Gastroesophageal sphincter (tissue), 4 donors: ENCODE data around the gene DDAH2. TPM values are rescaled to one million over a fixed set of nuclear protein-coding genes. Genes with fewer than 3 reads are reported as not detected.

Experiments
- ATAC-seq: fragments of 150-250 bp; one replicate; pipeline ENCODE4 v1.9.1; 2016; ENCODE audit warnings: mild to moderate bottlenecking, moderate library complexity
- H3K27ac ChIP-seq, 4 donors: fragments of 200-600 bp; sonication (generic) in 3 of 4; 1 replicate in 3 of 4; 2 replicates in 1 of 4; pipeline ENCODE4 v1.5.1; 2016 to 2019
- H3K27me3 ChIP-seq: fragments of 200-600 bp; sonication (generic); one replicate; pipeline ENCODE4 v1.5.1; 2019
- H3K36me3 ChIP-seq, 2 donors: fragments of 200-600 bp; sonication (generic); one replicate each; pipeline ENCODE4 v1.5.1; 2019; ENCODE audit warnings: control low read depth in 1 of 2
- H3K4me1 ChIP-seq, 3 donors: fragments of 200-600 bp; sonication (generic); 1 replicate in 2 of 3; 2 replicates in 1 of 3; pipeline ENCODE4 v1.5.1; 2016 to 2019; ENCODE audit warnings: control low read depth in 2 of 3
- H3K4me3 ChIP-seq, 2 donors: fragments of 200-600 bp; sonication (generic); one replicate each; pipeline ENCODE4 v1.5.1; 2019; ENCODE audit warnings: mild to moderate bottlenecking in 1 of 2, moderate library complexity in 1 of 2
- H3K9me3 ChIP-seq, 3 donors: fragments of 200-600 bp; sonication (generic); one replicate each; pipeline ENCODE4 v1.5.1; 2017 to 2019; ENCODE audit warnings: control low read depth in 2 of 3
- EP300 ChIP-seq: sonication (generic); formaldehyde crosslinking; IDR thresholded peaks from one replicate; pipeline ENCODE4 v1.6.1; 2017; ENCODE audit warnings: antibody characterized with exemption, mild to moderate bottlenecking
- POLR2A ChIP-seq, 2 donors: fragments of 450-650 bp; IDR thresholded peaks; one replicate each; pipeline ENCODE4 v1.6.1; 2017; ENCODE audit warnings: antibody characterized with exemption in 2 of 2, mild to moderate bottlenecking in 2 of 2, moderate library complexity in 1 of 2
- POLR2AphosphoS5 ChIP-seq: sonication (generic); formaldehyde crosslinking; IDR thresholded peaks from one replicate; pipeline ENCODE4 v1.6.1; 2017; ENCODE audit warnings: antibody characterized with exemption
- WGBS, 2 donors: methylation state at CpG; one replicate each; pipeline ENCODE4 v1.1.5; 2018; ENCODE audit warnings: low coverage in 1 of 2; 5-methylcytosine and 5-hydroxymethylcytosine counted together
- total RNA-seq, 4 donors: library from RNA; depleted of rRNA; stranded (reverse); fragments of >200 nt; gene quantifications; one replicate each; pipeline ENCODE4 v1.1.0, GENCODE V29; 2016
- TF ChIP-seq, protein P1 (sequence below), 4 experiments: fragments of 200-600 bp in 2 of 4; fragments of 450-650 bp in 2 of 4; sonication (generic) in 1 of 4; IDR thresholded peaks; one replicate each; pipeline ENCODE4 v1.5.1; 2017 to 2019; ENCODE audit warnings: antibody characterized with exemption in 4 of 4, mild to moderate bottlenecking in 2 of 4, moderate library complexity in 2 of 4

DDAH2 gene
- total RNA-seq, 4 donors from 2014 or later = 75.6 to 127 (median 99.0) TPM

- Histone ChIP-seq H3K9me3 (no peaks in the 10 kb centered on the region), H3K4me3 (no peak overlapping the region), H3K27ac (no peak overlapping the region), H3K4me1 (peaks cover 0 to 9% (median 3%) of the 10 kb centered on the region in 3 donors), H3K36me3 (no peaks in the 10 kb centered on the region), H3K27me3 (no peaks in the 10 kb centered on the region)
- TF ChIP-seq POLR2AphosphoS5 (no peak), EP300 (no peak), POLR2A (IDR thresholded peaks at IDR 0.05) (no peak)
- TF ChIP-seq, protein P1, sequence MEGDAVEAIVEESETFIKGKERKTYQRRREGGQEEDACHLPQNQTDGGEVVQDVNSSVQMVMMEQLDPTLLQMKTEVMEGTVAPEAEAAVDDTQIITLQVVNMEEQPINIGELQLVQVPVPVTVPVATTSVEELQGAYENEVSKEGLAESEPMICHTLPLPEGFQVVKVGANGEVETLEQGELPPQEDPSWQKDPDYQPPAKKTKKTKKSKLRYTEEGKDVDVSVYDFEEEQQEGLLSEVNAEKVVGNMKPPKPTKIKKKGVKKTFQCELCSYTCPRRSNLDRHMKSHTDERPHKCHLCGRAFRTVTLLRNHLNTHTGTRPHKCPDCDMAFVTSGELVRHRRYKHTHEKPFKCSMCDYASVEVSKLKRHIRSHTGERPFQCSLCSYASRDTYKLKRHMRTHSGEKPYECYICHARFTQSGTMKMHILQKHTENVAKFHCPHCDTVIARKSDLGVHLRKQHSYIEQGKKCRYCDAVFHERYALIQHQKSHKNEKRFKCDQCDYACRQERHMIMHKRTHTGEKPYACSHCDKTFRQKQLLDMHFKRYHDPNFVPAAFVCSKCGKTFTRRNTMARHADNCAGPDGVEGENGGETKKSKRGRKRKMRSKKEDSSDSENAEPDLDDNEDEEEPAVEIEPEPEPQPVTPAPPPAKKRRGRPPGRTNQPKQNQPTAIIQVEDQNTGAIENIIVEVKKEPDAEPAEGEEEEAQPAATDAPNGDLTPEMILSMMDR (IDR thresholded peaks at IDR 0.05) = no peak
- WGBS, 2 donors = 100% methylated on average over 2 of the region's 2 CpGs
- ATAC-seq = no peak
Observed at GRCh38 chr6:31770860-31771259, 41.8 kb upstream of the DDAH2 start.

DNA sequence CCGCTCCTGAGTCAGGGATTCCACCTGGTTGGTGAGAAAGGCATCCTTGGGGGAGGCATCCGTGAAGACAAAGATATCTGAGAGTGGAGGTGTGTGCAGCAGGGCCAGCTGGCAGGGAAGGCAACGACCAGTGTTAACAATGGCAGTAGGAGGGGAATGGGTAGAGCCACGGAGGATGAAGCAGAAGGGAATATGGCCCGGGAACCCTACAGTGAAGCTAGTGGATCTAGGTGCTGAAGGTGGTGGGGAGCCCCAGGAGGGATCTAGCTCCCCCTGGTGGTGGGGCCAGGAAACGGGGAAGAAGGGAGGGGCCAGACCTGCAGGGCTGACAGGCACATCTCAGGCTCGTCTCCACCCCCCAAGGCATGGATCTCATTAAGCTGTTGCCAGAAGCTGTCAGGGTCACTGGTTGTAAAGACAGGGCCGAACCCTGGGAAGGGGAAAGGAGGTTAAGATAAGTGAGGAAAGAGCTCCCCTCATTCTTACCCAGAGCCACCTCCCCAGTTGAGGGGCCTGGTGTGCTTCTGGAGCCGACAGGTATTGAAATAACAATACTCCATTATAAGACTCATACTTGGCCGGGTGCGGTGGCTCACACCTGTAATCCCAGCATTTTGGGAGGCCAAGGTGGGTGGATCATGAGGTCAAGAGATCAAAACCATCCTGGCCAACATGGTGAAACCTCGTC is 40.7 kb upstream of the DDAH2 start:
- WGBS, 2 donors = 42 to 60% methylated on average over 7 to 10 of the region's 12 CpGs
- Histone ChIP-seq H3K4me3 (no peak overlapping the region), H3K9me3 (no peaks in the 10 kb centered on the region), H3K27me3 (no peaks in the 10 kb centered on the region), H3K27ac (no peak overlapping the region), H3K36me3 (no peaks in the 10 kb centered on the region), H3K4me1 (peaks cover 0 to 15% (median 3%) of the 10 kb centered on the region in 3 donors)
- peak; percentile 51 for ATAC-seq
- TF ChIP-seq, protein P1 (IDR thresholded peaks at IDR 0.05) = peak in 3 of 4 experiments; percentile 68 to 87 (median 75)
- no peak for TF ChIP-seq POLR2AphosphoS5

- ATAC-seq = no peak
- Histone ChIP-seq H3K4me1 (peaks cover 0 to 15% (median 3%) of the 10 kb centered on the region in 3 donors), H3K36me3 (no peaks in the 10 kb centered on the region), H3K4me3 (no peak overlapping the region), H3K27me3 (no peaks in the 10 kb centered on the region), H3K9me3 (no peaks in the 10 kb centered on the region), H3K27ac (no peak overlapping the region)
- no peak for TF ChIP-seq POLR2AphosphoS5
- TF ChIP-seq, protein P1 (IDR thresholded peaks at IDR 0.05) = no peak
- TF ChIP-seq EP300 = no peak
- no peak for TF ChIP-seq POLR2A (IDR thresholded peaks at IDR 0.05)
- WGBS, 2 donors = 84 to 91% methylated on average over 8 to 11 of the region's 18 CpGs
Observed at GRCh38 chr6:31768363-31769257, 39.5 kb upstream of the DDAH2 start.

GRCh38 chr6:31767096-31767645 is 38.1 kb upstream of the DDAH2 start:
- H3K4me1 ChIP-seq = peaks cover 0 to 19% (median 3%) of the 10 kb centered on the region in 3 donors
- 17 to 64% methylated on average over 1 to 3 of the region's 6 CpGs for WGBS, 2 donors
- peaks cover 0 to 2% of the 10 kb centered on the region in 2 donors for H3K36me3 ChIP-seq
- TF ChIP-seq POLR2A (IDR thresholded peaks at IDR 0.05) = no peak
- TF ChIP-seq, protein P1 (IDR thresholded peaks at IDR 0.05) = no peak
- TF ChIP-seq POLR2AphosphoS5 = no peak
- TF ChIP-seq EP300 = no peak
- no peaks in the 10 kb centered on the region for H3K27me3 ChIP-seq
- ATAC-seq = no peak
- H3K4me3 ChIP-seq = no peak overlapping the region
- H3K9me3 ChIP-seq = no peaks in the 10 kb centered on the region
- H3K27ac ChIP-seq = no peak overlapping the region
